GM12864 (cell line): Measurements from ENCODE around the gene ADGRG3.

Experiments used
- DNase-seq: peaks from one replicate; pipeline ENCODE4 v3.0.0-alpha.2; 2011; ENCODE audit warnings: low read depth
- H3K4me3 ChIP-seq: 2 replicates; pipeline ENCODE4 v1.5.1; 2011; ENCODE audit warnings: mild to moderate bottlenecking, low read depth, low read length, control low read depth
- TF ChIP-seq, protein P1 (sequence below): IDR thresholded peaks from 2 replicates; pipeline ENCODE4 v1.5.1; 2011; ENCODE audit warnings: low read depth, mild to moderate bottlenecking, moderate library complexity, low read length, control low read depth, inconsistent platforms; ENCODE audit errors: missing control alignments

Gene ADGRG3

DNA sequence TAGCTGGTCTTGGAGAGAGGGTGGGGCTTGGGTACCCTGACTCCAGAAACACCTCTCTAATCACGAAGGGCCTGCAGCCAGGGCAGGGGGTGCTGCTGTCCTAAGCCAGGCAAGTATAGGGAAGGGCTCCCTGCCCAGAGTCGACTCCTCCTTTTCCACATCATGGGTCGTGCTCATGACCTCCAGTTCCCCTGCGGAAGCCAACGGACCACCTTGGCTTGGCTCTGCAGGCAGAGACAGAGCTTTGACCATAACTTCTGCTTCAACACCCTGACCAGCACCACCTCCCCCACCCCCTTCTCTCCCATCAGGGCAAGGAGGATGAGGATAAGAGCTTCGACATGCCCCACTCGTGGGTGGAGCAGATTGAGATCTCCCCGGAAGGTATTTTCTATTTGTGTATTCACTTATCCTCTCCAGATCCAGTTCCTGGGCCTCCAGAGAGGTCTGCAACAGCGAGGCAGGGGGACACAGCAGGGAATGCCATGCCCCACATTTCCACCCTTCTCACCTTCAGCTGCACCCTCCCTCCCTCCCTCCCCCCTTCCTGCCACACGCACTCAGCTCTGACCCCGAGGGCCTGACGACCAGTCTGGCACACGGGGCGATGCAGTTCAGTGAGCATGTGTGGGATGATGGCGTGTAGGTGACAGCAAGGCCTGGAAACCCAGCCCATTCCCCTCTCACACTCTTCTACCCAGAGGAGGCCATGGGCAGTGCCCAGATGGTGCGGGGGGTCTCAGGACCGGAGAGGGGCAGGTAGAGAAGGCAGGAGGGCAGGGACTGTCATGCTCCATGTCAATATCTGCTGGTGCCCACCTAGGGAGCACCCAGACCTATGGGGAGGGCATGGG is 53.5 kb downstream of the ADGRG3 start:
- no peak overlapping the region for H3K4me3 ChIP-seq
- TF ChIP-seq, protein P1, sequence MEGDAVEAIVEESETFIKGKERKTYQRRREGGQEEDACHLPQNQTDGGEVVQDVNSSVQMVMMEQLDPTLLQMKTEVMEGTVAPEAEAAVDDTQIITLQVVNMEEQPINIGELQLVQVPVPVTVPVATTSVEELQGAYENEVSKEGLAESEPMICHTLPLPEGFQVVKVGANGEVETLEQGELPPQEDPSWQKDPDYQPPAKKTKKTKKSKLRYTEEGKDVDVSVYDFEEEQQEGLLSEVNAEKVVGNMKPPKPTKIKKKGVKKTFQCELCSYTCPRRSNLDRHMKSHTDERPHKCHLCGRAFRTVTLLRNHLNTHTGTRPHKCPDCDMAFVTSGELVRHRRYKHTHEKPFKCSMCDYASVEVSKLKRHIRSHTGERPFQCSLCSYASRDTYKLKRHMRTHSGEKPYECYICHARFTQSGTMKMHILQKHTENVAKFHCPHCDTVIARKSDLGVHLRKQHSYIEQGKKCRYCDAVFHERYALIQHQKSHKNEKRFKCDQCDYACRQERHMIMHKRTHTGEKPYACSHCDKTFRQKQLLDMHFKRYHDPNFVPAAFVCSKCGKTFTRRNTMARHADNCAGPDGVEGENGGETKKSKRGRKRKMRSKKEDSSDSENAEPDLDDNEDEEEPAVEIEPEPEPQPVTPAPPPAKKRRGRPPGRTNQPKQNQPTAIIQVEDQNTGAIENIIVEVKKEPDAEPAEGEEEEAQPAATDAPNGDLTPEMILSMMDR = no peak
- no peak for DNase-seq

DNA sequence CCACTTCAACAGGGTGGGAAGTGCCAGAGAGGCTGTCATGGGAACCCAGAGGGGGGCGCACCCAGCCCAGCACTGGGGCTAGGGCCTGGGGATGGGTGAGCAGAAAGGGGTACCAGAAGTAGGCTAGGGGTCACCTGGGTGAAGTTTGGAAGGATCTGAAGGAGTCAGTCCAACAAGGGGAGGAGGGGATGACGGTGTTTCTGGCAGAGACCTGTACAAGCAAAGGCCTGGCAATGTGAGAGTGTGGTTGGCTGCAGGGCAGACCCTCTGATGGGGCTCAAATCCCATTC is 54.0 kb downstream of the ADGRG3 start:
- no peak for DNase-seq
- H3K4me3 ChIP-seq = no peak overlapping the region
- TF ChIP-seq, protein P1 = no peak

DNA sequence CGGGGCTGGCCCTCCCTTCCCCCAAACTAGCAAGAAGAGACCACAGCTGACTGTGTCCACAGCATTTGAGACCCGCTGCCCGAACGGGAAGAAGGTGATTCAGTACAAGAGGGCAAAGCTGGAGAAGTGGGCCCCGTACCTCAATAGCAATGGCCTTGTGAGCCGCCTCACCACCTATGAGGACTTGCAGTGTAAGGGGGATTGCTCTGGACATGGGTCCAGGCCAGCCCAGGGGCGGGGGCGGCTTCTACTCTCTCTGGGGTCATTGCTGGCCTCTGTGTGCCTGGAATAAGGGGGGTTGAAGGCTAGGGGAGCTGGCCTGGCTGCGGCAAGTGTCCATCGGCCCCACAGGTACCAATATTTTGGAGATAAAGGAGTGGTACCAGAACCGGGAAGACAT is 54.5 kb downstream of the ADGRG3 start:
- TF ChIP-seq, protein P1 = no peak
- no peak for DNase-seq
- no peak overlapping the region for H3K4me3 ChIP-seq

DNA sequence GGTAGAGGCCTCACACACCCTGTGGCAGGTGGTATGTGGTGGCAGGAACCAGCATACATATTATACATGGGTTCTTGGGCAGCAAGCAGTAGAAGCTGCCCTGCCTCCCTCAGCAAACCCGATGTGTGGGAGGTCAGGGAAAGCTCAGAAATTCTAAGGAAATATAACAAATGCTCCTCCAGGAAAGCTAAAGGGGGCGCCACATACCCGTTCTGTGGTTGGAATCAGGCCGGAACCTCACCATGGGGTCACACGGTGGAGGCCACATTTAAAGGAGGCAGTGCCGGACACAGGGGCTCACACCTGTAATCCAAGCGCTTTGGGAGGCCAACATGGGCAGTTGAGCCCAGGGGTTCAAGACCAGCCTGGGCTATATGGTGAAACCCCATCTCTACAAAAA is 55.1 kb downstream of the ADGRG3 start:
- H3K4me3 ChIP-seq = no peak overlapping the region
- DNase-seq = no peak
- TF ChIP-seq, protein P1 = no peak

DNA sequence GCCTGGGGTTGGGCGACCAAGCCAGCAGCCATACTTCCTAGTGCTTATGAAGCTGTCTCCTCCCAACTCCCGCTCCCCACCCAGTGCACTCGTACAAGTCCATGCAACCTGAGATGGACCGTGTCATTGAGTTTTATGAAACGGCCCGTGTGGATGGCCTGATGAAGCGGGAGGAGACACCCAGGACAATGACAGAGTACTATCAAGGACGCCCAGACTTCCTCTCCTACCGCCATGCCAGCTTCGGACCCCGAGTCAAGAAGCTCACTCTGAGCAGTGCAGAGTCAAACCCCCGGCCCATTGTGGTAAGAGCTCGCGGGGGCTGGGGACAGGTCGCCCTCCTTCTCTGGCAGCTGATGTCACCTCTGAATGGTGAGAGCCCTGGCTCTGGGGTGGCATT is 56.4 kb downstream of the ADGRG3 start:
- no peak overlapping the region for H3K4me3 ChIP-seq
- TF ChIP-seq, protein P1 = no peak
- DNase-seq = no peak

DNA sequence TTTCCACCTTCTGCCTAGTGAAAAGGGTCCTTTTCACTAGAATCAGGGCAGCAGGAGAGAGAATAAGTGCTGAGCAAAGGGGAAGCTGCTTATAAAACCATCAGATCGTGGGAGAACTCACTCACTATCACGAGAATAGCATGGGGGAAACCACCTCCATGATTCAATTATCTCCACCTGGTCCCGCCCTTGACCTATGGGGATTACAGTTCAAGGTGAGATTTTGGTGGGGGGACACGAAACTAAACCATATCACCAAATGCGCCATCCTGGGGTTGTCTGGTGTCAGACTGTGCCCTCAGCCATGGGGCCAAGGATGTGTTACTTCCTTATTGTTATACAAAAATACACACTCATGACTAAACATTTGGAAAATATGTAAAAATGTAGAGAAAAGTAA is 57.0 kb downstream of the ADGRG3 start:
- TF ChIP-seq, protein P1 = no peak
- no peak for DNase-seq
- no peak overlapping the region for H3K4me3 ChIP-seq

DNA sequence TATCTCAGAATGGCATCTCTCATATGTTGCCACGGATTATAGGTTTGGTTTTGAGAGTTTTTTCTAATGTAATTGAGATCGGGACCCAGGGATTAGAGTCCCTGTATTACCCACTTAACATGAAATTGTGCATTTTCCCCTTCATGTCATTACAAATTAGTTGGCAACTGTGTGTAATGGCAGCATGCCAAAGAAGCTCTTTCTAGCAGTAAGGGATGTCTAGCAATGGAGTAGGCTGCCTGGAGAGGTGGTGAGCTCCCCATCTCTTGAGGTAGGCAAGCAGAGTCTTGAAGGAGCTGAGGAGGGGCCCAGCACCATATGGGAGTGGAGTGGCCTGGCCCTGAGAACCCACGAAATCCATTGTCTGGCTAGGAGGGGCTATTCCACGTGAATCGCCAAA is 57.4 kb downstream of the ADGRG3 start:
- DNase-seq = no peak
- TF ChIP-seq, protein P1 = no peak
- H3K4me3 ChIP-seq = no peak overlapping the region
